Keratinocyte (primary cell): ENCODE data around the gene IL1RAPL2. TPM values are rescaled to one million over a fixed set of nuclear protein-coding genes. Genes with fewer than 3 reads are reported as not detected.

Experiments
- DNase-seq: peaks from one replicate; pipeline ENCODE4 v3.0.0-alpha.2; 2011; ENCODE audit warnings: low read depth, missing footprints, low spot score
- FAIRE-seq: peaks from 2 replicates; lab custom pipeline; 2011; peaks lifted over from hg19 to GRCh38; lab: Jason Lieb, UNC
- H2AFZ ChIP-seq: 2 replicates; pipeline ENCODE4 v1.6.0; 2012; ENCODE audit warnings: low read length, control low read depth, inconsistent platforms; ENCODE audit not compliant: control insufficient read depth
- H3K27ac ChIP-seq: 2 replicates; pipeline ENCODE4 v1.5.1; 2011; ENCODE audit warnings: low read length; ENCODE audit not compliant: control insufficient read depth, insufficient read depth
- H3K27me3 ChIP-seq: 3 replicates; pipeline ENCODE4 v1.6.0; 2011; ENCODE audit warnings: low read length; ENCODE audit not compliant: control insufficient read depth, insufficient read depth; ENCODE audit errors: extremely low read depth
- H3K36me3 ChIP-seq, 2 experiments: 2 replicates in 1 of 2; 3 replicates in 1 of 2; pipeline ENCODE4 v1.5.1; 2011; ENCODE audit warnings: low read length in 2 of 2, mild to moderate bottlenecking in 1 of 2; ENCODE audit not compliant: control insufficient read depth in 2 of 2, insufficient read depth in 2 of 2; ENCODE audit errors: extremely low read depth in 1 of 2
- H3K4me1 ChIP-seq: 3 replicates; pipeline ENCODE4 v1.5.1; 2011; ENCODE audit warnings: low read length; ENCODE audit not compliant: control insufficient read depth, insufficient read depth; ENCODE audit errors: extremely low read depth
- H3K4me2 ChIP-seq: 3 replicates; pipeline ENCODE4 v1.6.0; 2011; ENCODE audit warnings: low read depth, low read length; ENCODE audit not compliant: control insufficient read depth, insufficient read depth; ENCODE audit errors: extremely low read depth
- H3K4me3 ChIP-seq, 3 experiments: fragments of 200-600 bp in 1 of 3; sonication (generic) in 1 of 3; 2 replicates in 2 of 3; 3 replicates in 1 of 3; pipeline ENCODE4 v1.5.1; 2011 to 2016; ENCODE audit warnings: low read length in 3 of 3, mild to moderate bottlenecking in 3 of 3, control low read depth in 2 of 3, inconsistent platforms in 1 of 3, low read depth in 1 of 3, mixed read lengths in 1 of 3, mixed run types in 1 of 3, moderate library complexity in 1 of 3; ENCODE audit not compliant: control insufficient read depth in 2 of 3, insufficient read depth in 2 of 3; ENCODE audit errors: extremely low read depth in 1 of 3
- H3K79me2 ChIP-seq: 2 replicates; pipeline ENCODE4 v1.6.0; 2012; ENCODE audit warnings: low read length; ENCODE audit not compliant: control insufficient read depth, insufficient read depth
- H3K9ac ChIP-seq: 3 replicates; pipeline ENCODE4 v1.6.0; 2011; ENCODE audit warnings: low read length; ENCODE audit not compliant: control insufficient read depth, insufficient read depth; ENCODE audit errors: extremely low read depth
- H3K9me1 ChIP-seq: 3 replicates; pipeline ENCODE4 v1.6.0; 2011; ENCODE audit warnings: low read length; ENCODE audit not compliant: control insufficient read depth, insufficient read depth; ENCODE audit errors: extremely low read depth
- H3K9me3 ChIP-seq: 2 replicates; pipeline ENCODE4 v1.5.1; 2012; ENCODE audit warnings: low read depth, low read length; ENCODE audit not compliant: control insufficient read depth
- H4K20me1 ChIP-seq: 3 replicates; pipeline ENCODE4 v1.6.0; 2011; ENCODE audit warnings: low read length; ENCODE audit not compliant: control insufficient read depth, insufficient read depth; ENCODE audit errors: extremely low read depth
- EZH2 ChIP-seq: IDR thresholded peaks from one replicate; pipeline ENCODE4 v1.6.1; 2012; ENCODE audit warnings: inconsistent platforms, mild to moderate bottlenecking, low read length, moderate library complexity
- dilution Hi-C: fragments of 300-500 bp; cut with MboI; formaldehyde crosslinking; loops from one replicate; pipeline ENCODE4 v1.7.0; 2020; ENCODE audit warnings: low sequenced_read_pairs; ENCODE audit not compliant: extremely low pct_ligation_motif_present
- polyA plus RNA-seq, 5 experiments: library from polyadenylated mRNA; depleted of rRNA in 3 of 5; stranded (reverse) in 3 of 5; stranded (forward) in 1 of 5; unstranded in 1 of 5; fragments of >200 nt; gene quantifications; 1 replicate in 1 of 5; 2 replicates in 3 of 5; 3 replicates in 1 of 5; pipeline versions ENCODE4 v1.2.1 to v1.2.3, GENCODE V29; 2011 to 2012; ENCODE audit warnings: missing spikeins in 2 of 5, low read depth in 1 of 5, low replicate concordance in 1 of 5
- TF ChIP-seq, protein P1 (sequence below), 3 experiments: IDR thresholded peaks in 1 of 3; conservative IDR thresholded peaks in 1 of 3; optimal IDR thresholded peaks in 1 of 3; 2 replicates in 2 of 3; 3 replicates in 1 of 3; pipeline versions ENCODE3 to v1.5.1; 2011; ENCODE audit warnings: low read length in 3 of 3, mild to moderate bottlenecking in 3 of 3, moderate library complexity in 2 of 3, control low read depth in 1 of 3, inconsistent platforms in 1 of 3; ENCODE audit not compliant: insufficient read depth in 2 of 3; ENCODE audit errors: extremely low read depth in 1 of 3

The IL1RAPL2 gene
- polyA plus RNA-seq, 1 donor (not counting 4 experiments of a cell fraction or from before 2014, with no cell fraction given), result 0.24 TPM

DNA sequence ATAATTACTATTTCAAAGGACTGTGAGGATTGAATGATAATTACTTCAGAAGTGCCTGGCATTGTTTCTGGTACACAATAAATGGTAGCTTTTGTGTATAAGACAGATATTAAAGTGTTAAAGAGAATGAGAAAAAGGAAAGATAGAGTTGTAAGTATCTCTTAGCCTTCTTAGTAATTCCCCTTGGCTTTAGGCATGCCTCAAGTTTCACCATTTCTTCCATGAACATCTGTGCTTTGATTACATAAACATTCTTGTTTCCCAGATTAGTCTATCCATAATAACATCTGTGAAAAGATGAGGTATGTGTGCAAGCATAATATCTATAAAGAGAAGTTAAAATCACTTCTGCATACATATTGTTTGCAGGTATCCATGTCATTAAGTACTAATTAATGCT is 885.4 kb downstream of the IL1RAPL2 start:
- no peaks in the 10 kb centered on the region for H3K9me3 ChIP-seq
- no peak overlapping the region for H3K27ac ChIP-seq
- no peak overlapping the region for H3K4me3 ChIP-seq
- no peaks in the 10 kb centered on the region for H3K79me2 ChIP-seq
- H3K9me1 ChIP-seq, result no peaks in the 10 kb centered on the region
- no peak overlapping the region for H3K9ac ChIP-seq
- dilution Hi-C loops, result no loop called here
- no peak for DNase-seq
- FAIRE-seq, result no peak
- no peak for TF ChIP-seq EZH2
- TF ChIP-seq, protein P1, sequence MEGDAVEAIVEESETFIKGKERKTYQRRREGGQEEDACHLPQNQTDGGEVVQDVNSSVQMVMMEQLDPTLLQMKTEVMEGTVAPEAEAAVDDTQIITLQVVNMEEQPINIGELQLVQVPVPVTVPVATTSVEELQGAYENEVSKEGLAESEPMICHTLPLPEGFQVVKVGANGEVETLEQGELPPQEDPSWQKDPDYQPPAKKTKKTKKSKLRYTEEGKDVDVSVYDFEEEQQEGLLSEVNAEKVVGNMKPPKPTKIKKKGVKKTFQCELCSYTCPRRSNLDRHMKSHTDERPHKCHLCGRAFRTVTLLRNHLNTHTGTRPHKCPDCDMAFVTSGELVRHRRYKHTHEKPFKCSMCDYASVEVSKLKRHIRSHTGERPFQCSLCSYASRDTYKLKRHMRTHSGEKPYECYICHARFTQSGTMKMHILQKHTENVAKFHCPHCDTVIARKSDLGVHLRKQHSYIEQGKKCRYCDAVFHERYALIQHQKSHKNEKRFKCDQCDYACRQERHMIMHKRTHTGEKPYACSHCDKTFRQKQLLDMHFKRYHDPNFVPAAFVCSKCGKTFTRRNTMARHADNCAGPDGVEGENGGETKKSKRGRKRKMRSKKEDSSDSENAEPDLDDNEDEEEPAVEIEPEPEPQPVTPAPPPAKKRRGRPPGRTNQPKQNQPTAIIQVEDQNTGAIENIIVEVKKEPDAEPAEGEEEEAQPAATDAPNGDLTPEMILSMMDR (optimal IDR thresholded peaks at IDR 0.05 in 1 of 3, IDR thresholded peaks at IDR 0.05 in 1 of 3, conservative IDR thresholded peaks at IDR 0.05 in 1 of 3; ENCODE audit: extremely low read depth in 1 of 3, insufficient read depth in 2 of 3, low read length in 3 of 3), result no peak
- H2AFZ ChIP-seq, result no peak overlapping the region
- H3K4me2 ChIP-seq, result no peak overlapping the region
- H3K27me3 ChIP-seq, result no peaks in the 10 kb centered on the region
- no peaks in the 10 kb centered on the region for H4K20me1 ChIP-seq
- H3K36me3 ChIP-seq, result no peaks in the 10 kb centered on the region
- no peaks in the 10 kb centered on the region for H3K4me1 ChIP-seq

DNA sequence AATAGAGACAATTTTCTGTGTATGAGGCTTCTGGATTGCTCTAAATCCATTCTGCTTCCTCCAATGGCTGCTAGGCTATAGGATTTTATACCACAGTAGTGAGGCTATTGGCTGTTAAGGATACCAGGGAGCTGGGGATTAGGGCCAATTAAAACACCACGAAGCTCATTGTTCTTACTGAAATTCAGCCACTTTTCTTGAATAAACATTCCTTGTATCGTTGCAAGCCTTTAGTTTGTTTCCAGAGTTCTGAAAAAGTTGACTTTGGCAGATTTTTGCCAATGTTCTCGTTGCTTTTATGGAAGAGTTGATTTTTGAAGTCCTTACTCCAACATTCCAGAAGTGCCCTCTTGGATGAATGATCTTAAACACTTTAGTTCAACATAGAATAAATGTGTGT is 892.8 kb downstream of the IL1RAPL2 start:
- Histone ChIP-seq H3K4me2 (no peak overlapping the region), H3K79me2 (no peaks in the 10 kb centered on the region), H3K27ac (no peak overlapping the region), H3K36me3 (no peaks in the 10 kb centered on the region), H3K4me3 (no peak overlapping the region), H3K4me1 (peaks cover 9% of the 10 kb centered on the region), H3K27me3 (no peaks in the 10 kb centered on the region), H2AFZ (no peak overlapping the region), H3K9me3 (no peaks in the 10 kb centered on the region), H3K9ac (no peak overlapping the region), H3K9me1 (no peaks in the 10 kb centered on the region), H4K20me1 (no peaks in the 10 kb centered on the region)
- dilution Hi-C loops, result no loop called here
- FAIRE-seq (no peak), DNase-seq (no peak)
- TF ChIP-seq EZH2, result no peak
- TF ChIP-seq, protein P1 (optimal IDR thresholded peaks at IDR 0.05 in 1 of 3, IDR thresholded peaks at IDR 0.05 in 1 of 3, conservative IDR thresholded peaks at IDR 0.05 in 1 of 3; ENCODE audit: extremely low read depth in 1 of 3, insufficient read depth in 2 of 3, low read length in 3 of 3), result no peak
